VCaP (cell line): ENCODE measurements around the gene ATF1.
A peak's percentile ranks its signal among the peaks of the same experiment; 100 is the strongest.

Experiments used
- H3K27ac ChIP-seq: fragments of 450-650 bp; 2 replicates; pipeline ENCODE4 v1.5.1; 2017
- CTCF ChIP-seq: fragments of 450-650 bp; conservative IDR thresholded peaks from 2 replicates; pipeline ENCODE4 v1.5.1; 2017; ENCODE audit warnings: mild to moderate bottlenecking, moderate library complexity

Gene ATF1

GRCh38 chr12:50740307-50740706 is 23.6 kb upstream of the ATF1 start:
- TF ChIP-seq CTCF: no peak
- H3K27ac ChIP-seq: peak overlapping the region; percentile 72

GRCh38 chr12:50742776-50743175 is 21.1 kb upstream of the ATF1 start:
- H3K27ac ChIP-seq: peak overlapping the region; percentile 72; the same call in 1 of the 2 replicates
- TF ChIP-seq CTCF: no peak

GRCh38 chr12:50745861-50746260 is 18.0 kb upstream of the ATF1 start:
- no peak for TF ChIP-seq CTCF
- no peak overlapping the region for H3K27ac ChIP-seq

GRCh38 chr12:50746431-50746830 is 17.5 kb upstream of the ATF1 start:
- H3K27ac ChIP-seq: no peak overlapping the region
- no peak for TF ChIP-seq CTCF

- no peak for TF ChIP-seq CTCF
Observed at GRCh38 chr12:50747817-50748216, 16.1 kb upstream of the ATF1 start.

GRCh38 chr12:50749459-50749882 is 14.4 kb upstream of the ATF1 start:
- no peak overlapping the region for H3K27ac ChIP-seq
- no peak for TF ChIP-seq CTCF

More at GRCh38 chr12:50747817-50748216, 16.1 kb upstream of the ATF1 start:
- no peak overlapping the region for H3K27ac ChIP-seq

GRCh38 chr12:50750366-50750765 is 13.5 kb upstream of the ATF1 start:
- no peak for TF ChIP-seq CTCF

More at GRCh38 chr12:50750366-50750765, 13.5 kb upstream of the ATF1 start:
- H3K27ac ChIP-seq: no peak overlapping the region
